NB4 (cell line): ENCODE data around the gene CYTH3.
"Not testable (repeated sequence)": the region's sequence is repeated elsewhere in the genome, so short reads cannot be mapped to it uniquely, and the experiment has no call there.

ENCODE experiments used
- DNase-seq: peaks from one replicate; pipeline ENCODE4 v3.0.0; 2010; ENCODE audit warnings: low read depth
- H3K4me3 ChIP-seq: one replicate; pipeline ENCODE4 v1.5.1; 2011; ENCODE audit warnings: mild to moderate bottlenecking, low read depth, low read length, moderate library complexity
- MAX ChIP-seq: IDR thresholded peaks from 2 replicates; pipeline ENCODE4 v1.6.1; 2011; ENCODE audit warnings: low read depth, low read length
- MYC ChIP-seq: IDR thresholded peaks from 2 replicates; pipeline ENCODE4 v1.6.1; 2011; ENCODE audit warnings: low read depth, low read length
- POLR2A ChIP-seq: IDR thresholded peaks from 2 replicates; pipeline ENCODE4 v1.6.1; 2011; ENCODE audit warnings: mild to moderate bottlenecking; ENCODE audit not compliant: insufficient read length; ENCODE audit errors: extremely low read depth
- TF ChIP-seq, protein P1 (sequence below): IDR thresholded peaks from one replicate; pipeline ENCODE4 v1.5.1; 2012; ENCODE audit warnings: low read depth, low read length

CYTH3 gene

DNA sequence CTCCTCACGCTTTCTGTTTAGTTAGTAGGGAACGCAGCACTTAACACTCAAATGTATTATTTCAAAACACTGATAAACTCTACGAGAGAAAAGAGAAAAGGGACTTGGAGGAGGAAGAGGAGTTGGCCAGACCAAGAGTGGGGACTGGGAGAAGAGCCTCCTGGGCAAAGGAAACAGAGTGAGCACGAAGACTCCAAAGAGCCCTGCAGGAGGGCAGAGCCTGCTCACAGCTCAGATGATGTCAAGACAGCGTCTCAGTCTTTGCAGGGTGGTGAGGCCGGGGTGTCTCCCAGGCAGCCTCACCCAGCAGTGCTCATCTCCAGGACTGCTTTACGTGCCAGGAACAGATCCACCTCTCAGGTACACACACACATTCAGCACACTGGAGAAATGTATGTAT is 41.2 kb downstream of the CYTH3 start:
- no peak for TF ChIP-seq POLR2A
- TF ChIP-seq MYC = no peak
- TF ChIP-seq, protein P1, sequence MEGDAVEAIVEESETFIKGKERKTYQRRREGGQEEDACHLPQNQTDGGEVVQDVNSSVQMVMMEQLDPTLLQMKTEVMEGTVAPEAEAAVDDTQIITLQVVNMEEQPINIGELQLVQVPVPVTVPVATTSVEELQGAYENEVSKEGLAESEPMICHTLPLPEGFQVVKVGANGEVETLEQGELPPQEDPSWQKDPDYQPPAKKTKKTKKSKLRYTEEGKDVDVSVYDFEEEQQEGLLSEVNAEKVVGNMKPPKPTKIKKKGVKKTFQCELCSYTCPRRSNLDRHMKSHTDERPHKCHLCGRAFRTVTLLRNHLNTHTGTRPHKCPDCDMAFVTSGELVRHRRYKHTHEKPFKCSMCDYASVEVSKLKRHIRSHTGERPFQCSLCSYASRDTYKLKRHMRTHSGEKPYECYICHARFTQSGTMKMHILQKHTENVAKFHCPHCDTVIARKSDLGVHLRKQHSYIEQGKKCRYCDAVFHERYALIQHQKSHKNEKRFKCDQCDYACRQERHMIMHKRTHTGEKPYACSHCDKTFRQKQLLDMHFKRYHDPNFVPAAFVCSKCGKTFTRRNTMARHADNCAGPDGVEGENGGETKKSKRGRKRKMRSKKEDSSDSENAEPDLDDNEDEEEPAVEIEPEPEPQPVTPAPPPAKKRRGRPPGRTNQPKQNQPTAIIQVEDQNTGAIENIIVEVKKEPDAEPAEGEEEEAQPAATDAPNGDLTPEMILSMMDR = no peak
- no peak for TF ChIP-seq MAX
- DNase-seq = no peak
- no peak overlapping the region for H3K4me3 ChIP-seq

DNA sequence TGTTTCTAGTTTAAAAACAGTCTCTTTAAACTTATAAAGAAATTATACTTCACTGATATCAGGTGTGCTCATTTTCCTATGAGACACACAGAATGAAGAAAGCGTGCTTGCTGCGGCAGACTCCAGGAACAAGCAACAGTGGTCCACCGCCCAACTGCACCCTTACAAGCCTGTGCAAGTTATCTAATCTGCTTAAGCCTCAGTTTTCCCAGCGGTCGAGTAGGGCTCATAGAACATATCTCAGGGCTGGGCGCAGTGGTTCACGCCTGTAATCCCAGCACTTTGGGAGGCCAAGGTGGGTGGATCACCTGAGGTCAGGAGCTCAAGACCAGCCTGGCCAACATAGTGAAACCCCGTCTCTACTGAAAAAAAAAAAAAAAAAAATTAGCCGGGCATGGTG is 43.1 kb downstream of the CYTH3 start:
- peak overlapping the region; percentile 33 for H3K4me3 ChIP-seq

DNA sequence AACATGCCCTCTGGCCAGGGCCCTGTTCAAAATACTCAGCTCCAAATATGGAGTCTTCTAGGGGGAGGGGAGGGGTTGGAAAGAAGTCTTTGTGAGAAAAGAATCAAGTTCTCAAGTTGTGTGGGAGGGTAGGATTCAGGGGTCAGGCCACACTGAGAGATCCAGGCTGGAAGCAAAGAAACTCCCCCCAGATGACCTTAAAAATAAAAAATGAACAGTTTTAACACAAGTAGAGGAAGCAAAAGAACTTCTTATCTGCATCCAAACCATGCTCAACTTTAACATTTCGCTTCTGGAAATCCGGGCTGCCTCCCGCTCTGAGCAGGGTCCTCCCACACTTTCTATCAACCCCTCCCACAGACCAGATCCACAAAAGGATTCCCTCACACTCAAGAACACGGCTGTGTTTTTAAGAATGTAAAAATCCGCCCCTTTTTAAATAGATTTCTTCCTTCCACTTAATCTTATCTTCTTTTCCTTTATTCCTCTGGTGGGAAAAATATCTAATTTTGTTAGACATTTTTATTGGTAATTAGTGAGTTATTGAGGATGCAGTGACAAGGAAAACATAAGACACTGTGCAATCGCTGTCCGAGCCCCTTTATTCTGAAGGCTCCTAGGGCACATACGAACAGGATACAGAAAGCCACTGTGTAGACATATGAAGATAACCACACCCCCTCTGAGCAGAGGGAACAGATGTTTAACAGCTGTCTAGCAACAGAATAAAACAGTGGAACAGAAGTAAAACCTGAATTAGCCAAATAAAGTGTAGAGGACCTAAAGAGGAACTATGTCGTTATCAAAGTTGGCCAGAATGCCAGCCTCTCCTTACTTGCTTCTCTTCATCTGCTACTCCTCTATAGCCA is 43.8 kb downstream of the CYTH3 start:
- H3K4me3 ChIP-seq = peak overlapping the region; percentile 33
- TF ChIP-seq MAX = peak; percentile 61
- no peak for TF ChIP-seq POLR2A
- TF ChIP-seq, protein P1 = no peak
- no peak; the same call in 1 of the 2 replicates for TF ChIP-seq MYC
- DNase-seq = peak; percentile 89

More for the DNA sequence above, 43.1 kb downstream of the CYTH3 start:
- DNase-seq = peak; percentile 56

DNA sequence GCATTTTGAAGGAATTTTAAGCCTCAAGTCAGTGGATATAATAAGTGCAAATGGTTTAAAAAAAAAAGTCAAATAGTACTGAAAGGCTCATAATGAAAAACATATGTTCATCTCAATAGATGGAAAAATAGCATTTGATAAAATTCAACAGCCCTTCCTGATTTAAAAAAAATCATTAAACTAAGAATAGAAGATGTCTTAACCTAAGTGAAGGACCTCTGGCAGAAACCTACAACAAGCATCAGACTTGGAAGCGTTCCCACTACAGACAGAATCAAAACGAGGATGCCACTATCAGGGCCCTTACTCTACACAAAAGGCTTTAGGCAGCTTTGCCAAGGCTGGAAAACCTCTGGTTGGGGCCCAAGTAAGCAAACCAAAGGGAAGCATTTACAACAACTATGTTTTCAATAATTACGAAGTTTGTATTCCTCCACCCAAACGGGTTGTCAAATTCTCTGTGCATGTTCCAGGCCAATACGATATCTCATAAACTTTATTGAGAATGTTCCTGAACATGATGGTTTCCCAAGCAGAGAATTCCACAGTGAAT is 45.1 kb downstream of the CYTH3 start:
- no peak overlapping the region for H3K4me3 ChIP-seq
- TF ChIP-seq MYC = no peak
- TF ChIP-seq, protein P1 = no peak
- TF ChIP-seq MAX = no peak
- TF ChIP-seq POLR2A = no peak
- no peak for DNase-seq

DNA sequence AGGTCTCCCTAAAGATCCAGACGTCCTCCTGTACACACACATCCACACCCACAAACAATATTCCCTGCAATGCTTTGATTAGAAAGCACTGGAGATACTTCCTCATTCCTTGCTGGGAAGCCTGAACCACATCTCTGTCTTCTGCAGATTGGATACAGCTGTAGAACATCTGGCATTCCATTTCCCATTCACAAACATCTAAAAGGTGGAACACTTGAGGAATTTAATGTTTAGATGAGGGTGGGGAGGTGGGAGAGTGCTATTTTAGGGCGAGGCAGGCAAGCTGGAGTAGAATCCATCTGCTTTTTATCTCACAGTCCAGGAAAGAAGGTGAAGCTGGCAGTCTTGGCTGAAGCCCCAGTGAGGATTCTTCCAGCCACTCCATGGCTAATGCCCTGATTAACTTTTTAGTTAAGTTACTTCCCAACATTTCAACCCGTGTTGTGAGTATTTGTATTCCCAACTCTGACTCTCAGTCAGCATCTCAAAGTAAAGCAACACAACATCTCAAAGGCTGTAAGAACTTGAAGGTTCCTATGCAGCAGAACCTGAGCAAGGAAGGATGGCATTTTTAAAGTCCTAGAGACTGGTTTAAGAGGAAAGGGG is 46.1 kb downstream of the CYTH3 start:
- no peak overlapping the region for H3K4me3 ChIP-seq
- no peak for TF ChIP-seq MAX
- TF ChIP-seq POLR2A = no peak
- TF ChIP-seq, protein P1 = no peak
- TF ChIP-seq MYC = no peak
- DNase-seq = no peak

DNA sequence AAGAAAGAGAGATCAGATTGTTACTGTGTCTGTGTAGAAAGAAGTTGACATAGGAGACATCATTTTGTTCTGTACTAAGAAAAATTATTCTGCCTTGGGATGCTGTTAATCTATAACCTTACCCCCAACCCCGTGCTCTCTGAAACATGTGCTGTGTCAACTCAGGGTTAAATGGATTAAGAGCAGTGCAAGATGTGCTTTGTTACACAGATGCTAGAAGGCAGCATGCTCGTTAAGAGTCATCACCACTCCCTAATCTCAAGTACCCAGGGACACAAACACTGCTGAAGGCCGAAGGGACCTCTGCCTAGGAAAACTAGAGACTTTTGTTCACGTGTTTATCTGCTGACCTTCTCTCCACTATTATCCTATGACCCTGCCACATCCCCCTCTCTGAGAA is 49.0 kb downstream of the CYTH3 start:
- not testable (repeated sequence) for H3K4me3 ChIP-seq, DNase-seq

GRCh38 chr7:6223010-6223409 is 49.4 kb downstream of the CYTH3 start:
- not testable (repeated sequence) for H3K4me3 ChIP-seq, DNase-seq
